Germinal center (tissue), 1 donor: ENCODE results near the gene DPYSL4.

ENCODE experiments used
- DNase-seq: peaks from one replicate; pipeline ENCODE4 v3.0.0; 2012; ENCODE audit warnings: mixed read lengths, low spot score

Gene DPYSL4

DNA sequence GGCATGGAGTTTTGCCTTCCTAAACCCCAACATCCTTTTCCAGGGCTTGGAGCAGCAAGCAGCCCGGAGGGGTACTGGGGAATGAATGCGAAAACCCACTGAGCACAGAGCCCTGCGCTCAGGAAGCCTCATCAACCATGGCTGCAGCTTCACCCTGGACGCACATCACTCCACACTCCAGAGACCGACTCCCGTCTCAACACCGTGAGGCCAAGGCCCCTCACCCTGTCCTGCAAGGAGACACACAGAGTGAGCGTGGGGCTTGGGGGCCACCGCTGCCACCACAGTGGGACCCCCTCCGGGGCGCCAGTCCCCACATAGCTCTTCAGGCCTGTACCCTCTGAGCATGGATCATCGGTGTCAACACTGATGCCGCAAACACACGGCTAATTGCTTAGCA, 41.9 kb downstream of the DPYSL4 start:
- no peak for DNase-seq

DNA sequence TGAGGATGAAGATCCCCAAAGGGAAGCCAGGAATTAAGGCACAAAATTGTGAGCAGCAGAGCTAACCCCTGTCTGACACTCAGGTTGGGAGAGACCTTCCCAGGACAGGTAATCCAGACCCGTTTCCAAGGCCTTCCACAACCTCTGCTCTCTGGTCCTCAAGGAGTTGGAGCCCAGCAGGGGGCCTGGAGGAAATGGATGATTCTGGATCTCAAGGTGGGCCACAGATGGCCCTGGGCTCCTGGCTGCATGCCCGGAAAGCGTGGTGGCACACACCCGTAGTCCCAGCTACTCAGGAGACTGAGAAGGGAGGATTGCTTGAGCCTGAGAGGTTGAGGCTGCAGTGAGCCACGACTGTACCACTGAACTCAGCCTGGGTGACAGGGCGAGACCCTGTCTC, 42.3 kb downstream of the DPYSL4 start:
- DNase-seq, result no peak

DNA sequence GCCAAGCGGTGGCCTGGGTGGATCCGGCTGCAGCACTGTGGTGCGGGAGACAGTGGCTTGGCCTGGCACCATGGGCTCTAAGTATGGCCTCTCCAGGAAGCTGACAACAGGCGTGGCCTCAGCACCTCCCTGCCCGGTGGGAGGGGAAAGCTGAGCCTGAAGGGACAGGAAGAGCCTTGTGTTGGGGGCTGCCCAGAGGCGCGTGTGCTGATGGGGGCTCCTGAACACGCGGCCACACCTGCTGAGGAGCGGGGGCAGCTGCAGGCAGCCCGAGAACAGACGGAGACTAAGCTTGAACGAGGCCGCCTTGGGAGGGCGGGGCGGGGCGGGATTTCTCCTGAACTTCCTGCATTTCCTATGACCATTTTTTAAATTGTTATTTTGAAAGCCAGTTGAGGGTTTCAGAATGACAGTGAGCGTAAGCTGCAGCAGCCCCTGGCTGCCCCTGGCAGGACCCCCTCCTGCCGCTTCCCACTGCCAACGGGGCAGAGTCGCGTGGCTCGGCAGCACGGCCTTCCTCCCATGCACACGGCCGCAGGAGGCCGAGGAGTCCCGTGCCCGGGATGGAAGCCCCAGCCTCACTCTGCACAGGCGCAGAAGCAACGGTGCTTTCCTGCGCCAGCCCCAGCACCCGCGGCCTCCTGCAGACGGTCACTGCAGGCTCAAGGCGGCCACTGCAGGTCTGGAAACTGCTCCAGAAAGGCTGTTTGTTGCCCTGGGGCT, 43.2 kb downstream of the DPYSL4 start:
- peak; percentile 31 for DNase-seq

GRCh38 chr10:132230557-132231210, 43.9 kb downstream of the DPYSL4 start:
- DNase-seq, result no peak

- no peak for DNase-seq
Measured at GRCh38 chr10:132231656-132232022, 44.9 kb downstream of the DPYSL4 start.

GRCh38 chr10:132232023-132232951, 45.5 kb downstream of the DPYSL4 start:
- DNase-seq, result no peak

- DNase-seq, result no peak
Measured at GRCh38 chr10:132232981-132233380, 46.2 kb downstream of the DPYSL4 start.

DNA sequence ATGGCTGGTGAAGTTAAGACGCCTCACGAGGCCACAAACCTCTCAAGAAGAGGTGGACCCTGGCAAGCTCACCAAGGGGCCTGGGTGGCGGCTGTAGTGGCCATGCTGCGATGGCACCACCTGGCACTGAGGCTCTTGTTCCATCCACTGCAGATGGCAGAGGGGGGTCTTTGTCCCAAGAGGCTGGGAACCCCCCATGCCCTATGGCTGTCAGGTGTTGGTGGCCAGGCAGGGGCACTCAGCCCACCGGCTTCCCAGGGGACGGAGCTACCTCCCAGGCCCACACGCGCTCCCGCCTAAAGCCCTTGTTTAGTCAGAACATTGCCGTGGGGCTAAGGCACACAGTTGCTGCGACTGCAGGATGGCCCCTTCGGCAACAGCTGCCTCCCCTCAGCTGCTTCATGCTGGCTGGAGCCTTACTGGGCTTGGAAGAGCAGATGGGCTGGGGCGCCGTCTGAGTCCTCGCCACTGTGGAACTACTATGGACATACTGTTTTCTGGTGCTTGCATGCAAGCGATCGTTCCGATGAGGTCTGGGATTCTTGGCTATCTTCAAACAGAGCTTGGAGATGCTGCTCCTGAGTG, 46.8 kb downstream of the DPYSL4 start:
- no peak for DNase-seq

- DNase-seq, result no peak
Measured at GRCh38 chr10:132234860-132235259, 48.1 kb downstream of the DPYSL4 start.

- DNase-seq, result no peak
Measured at GRCh38 chr10:132236161-132236560, 49.4 kb downstream of the DPYSL4 start.

- DNase-seq, result no peak
Measured at GRCh38 chr10:132236881-132237280, 50.1 kb downstream of the DPYSL4 start.

- DNase-seq, result no peak
Measured at GRCh38 chr10:132237396-132237795, 50.6 kb downstream of the DPYSL4 start.

DNA sequence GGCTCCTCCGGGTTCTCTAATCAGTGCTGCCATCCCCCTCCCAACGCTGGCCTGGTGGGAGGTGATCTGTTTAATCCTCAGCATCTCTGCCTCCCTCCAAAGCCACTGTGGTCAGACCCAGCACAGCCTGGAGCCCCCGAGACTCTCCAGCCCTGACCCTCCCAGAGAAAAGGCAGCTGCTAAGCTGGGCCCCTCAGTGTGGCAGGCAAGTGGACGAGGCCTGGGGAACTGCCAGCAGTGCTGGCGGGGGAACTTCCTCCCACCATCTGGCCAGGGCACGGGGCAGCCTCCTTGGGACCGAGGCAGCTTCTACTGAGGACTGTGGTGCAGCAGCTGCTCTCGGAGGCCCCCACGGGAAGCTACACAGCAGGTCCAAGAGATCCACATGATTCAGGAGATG, 51.1 kb downstream of the DPYSL4 start:
- DNase-seq, result no peak

DNA sequence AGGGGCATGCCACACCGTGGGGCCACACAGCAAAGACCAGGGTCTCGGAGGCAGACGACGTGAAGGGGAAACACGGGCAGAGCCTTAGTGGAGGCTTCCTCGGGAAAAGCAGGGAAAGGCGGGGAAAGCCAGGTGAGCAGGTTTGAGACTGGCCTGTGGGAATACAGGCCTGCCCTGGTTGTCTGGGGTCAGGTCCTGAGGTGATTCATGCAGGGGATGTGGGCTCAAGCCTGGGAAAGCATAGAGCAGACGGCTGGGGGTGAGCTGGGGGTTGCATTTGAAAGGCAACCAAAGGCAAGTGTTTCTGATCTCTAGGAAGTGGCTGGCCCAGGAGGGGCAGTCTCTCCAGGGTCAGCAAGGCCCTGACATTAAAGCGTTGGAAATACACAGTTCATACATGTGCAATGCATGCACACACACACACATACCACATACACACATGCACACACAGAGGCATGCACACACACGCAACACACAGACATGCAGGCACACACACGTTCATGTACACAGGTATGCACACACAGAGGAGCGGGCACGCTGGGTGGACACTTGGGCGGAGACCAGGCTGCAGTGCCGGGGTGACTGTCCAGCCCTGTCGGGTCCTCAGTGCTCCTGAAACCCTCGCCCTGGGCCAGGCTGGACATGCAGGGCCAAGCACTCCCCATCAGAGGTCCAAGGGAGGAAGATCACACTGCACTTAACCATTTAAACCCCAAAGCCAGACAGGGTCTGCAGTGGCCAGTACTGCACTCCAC, 51.8 kb downstream of the DPYSL4 start:
- DNase-seq, result no peak

- no peak for DNase-seq
Measured at GRCh38 chr10:132239126-132240031, 52.6 kb downstream of the DPYSL4 start.

- no peak for DNase-seq
Measured at GRCh38 chr10:132240156-132240555, 53.4 kb downstream of the DPYSL4 start.

DNA sequence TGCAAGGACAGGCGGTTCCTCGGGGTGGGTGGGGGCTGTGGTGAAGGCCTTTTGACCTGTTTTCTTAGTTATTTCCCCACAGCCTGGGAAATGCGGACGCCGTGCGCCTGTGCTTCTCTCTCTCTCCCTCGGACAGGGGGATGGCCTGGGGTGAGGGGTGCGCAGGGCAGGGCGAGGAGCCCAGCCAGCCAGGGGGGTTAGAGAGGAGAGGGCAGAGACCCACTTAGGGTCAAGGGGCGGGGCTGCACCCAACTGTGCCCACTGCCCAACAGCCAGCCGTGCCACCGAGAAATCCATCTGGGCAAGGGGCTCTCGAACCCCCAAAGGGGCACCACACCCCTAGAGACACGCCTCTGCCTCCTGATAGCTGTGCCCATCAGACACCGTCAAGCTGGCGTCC, 53.8 kb downstream of the DPYSL4 start:
- DNase-seq, result no peak

- no peak for DNase-seq
Measured at GRCh38 chr10:132241086-132241485, 54.3 kb downstream of the DPYSL4 start.

- no peak for DNase-seq
Measured at GRCh38 chr10:132241496-132241895, 54.7 kb downstream of the DPYSL4 start.

GRCh38 chr10:132242103-132242840, 55.5 kb downstream of the DPYSL4 start:
- no peak for DNase-seq
